ENCODE results near the gene DNAI2. TPM values are rescaled to one million over a fixed set of nuclear protein-coding genes. Genes with fewer than 3 reads are reported as not detected.

Gene DNAI2
- total RNA-seq, 2 donors from 2014 or later = not detected

DNA sequence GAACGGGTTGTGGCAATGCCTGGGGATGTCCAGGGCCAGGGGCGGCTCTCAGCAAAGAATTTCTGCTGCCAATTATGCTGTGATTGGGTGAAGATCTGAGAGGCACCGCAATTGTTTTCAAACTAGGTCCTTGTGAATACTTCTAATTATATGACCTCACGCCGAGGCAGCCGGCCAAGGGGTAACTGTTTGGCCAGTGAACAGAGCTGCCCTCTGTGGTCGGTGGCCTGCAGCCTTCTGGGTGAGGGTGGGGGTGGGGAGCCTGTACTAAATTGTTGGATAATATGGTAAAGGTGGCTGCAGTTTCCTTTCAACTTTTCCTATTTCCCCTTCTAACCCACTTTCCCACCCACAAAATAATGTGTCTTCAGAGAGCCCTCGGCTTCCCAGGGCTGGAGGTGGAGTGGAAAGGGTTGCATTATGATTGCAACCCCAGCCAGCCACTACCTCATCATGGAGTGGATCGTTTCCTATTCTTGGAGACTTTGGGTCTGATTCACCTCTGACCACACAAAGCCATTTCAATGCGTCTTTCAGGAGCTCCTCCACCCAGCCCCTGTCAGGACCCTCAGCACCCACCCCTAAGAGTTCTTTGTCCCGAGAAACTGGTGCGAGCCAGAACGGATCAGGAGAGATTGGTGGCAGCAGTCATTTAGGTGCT, 2.0 kb upstream of the DNAI2 start:
- no peaks in the 10 kb centered on the region for H3K36me3 Mint-ChIP-seq (ENCODE audit: low read depth)
- H3K4me3 Mint-ChIP-seq = no peak overlapping the region
- peaks cover 3% of the 10 kb centered on the region for H3K9me3 Mint-ChIP-seq
- no peak overlapping the region for H3K4me3 ChIP-seq (ENCODE audit: low read length)
- TF ChIP-seq, protein P1, sequence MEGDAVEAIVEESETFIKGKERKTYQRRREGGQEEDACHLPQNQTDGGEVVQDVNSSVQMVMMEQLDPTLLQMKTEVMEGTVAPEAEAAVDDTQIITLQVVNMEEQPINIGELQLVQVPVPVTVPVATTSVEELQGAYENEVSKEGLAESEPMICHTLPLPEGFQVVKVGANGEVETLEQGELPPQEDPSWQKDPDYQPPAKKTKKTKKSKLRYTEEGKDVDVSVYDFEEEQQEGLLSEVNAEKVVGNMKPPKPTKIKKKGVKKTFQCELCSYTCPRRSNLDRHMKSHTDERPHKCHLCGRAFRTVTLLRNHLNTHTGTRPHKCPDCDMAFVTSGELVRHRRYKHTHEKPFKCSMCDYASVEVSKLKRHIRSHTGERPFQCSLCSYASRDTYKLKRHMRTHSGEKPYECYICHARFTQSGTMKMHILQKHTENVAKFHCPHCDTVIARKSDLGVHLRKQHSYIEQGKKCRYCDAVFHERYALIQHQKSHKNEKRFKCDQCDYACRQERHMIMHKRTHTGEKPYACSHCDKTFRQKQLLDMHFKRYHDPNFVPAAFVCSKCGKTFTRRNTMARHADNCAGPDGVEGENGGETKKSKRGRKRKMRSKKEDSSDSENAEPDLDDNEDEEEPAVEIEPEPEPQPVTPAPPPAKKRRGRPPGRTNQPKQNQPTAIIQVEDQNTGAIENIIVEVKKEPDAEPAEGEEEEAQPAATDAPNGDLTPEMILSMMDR (conservative IDR thresholded peaks at IDR 0.05) = no peak
- no peak for DNase-seq
- H3K27ac ChIP-seq (ENCODE audit: low read depth, low read length) = peak overlapping the region; percentile 96
- 65 to 87% methylated on average over 4 to 12 of the region's 13 CpGs for WGBS, 2 experiments (ENCODE audit: insufficient coverage in 1 of 2, insufficient read length in 1 of 2)
- peaks cover 20% of the 10 kb centered on the region for H3K27me3 ChIP-seq (ENCODE audit: control insufficient read depth, insufficient read depth, low read length, poor library complexity, severe bottlenecking)
- no peaks in the 10 kb centered on the region for H3K36me3 ChIP-seq (ENCODE audit: control insufficient read depth, insufficient read depth, low read length)
- H3K9me3 ChIP-seq (ENCODE audit: control insufficient read depth, low read length) = no peaks in the 10 kb centered on the region
- no peak overlapping the region for H3K27ac Mint-ChIP-seq
- H3K9ac ChIP-seq (ENCODE audit: extremely low read depth, low read length, poor library complexity, severe bottlenecking) = no peak overlapping the region
- peaks cover 29% of the 10 kb centered on the region for H3K27me3 Mint-ChIP-seq (ENCODE audit: insufficient read depth)
- no peaks in the 10 kb centered on the region for H3K4me1 ChIP-seq (ENCODE audit: control insufficient read depth, insufficient read depth, low read length)
- H3K4me1 Mint-ChIP-seq = peaks cover 11% of the 10 kb centered on the region

DNA sequence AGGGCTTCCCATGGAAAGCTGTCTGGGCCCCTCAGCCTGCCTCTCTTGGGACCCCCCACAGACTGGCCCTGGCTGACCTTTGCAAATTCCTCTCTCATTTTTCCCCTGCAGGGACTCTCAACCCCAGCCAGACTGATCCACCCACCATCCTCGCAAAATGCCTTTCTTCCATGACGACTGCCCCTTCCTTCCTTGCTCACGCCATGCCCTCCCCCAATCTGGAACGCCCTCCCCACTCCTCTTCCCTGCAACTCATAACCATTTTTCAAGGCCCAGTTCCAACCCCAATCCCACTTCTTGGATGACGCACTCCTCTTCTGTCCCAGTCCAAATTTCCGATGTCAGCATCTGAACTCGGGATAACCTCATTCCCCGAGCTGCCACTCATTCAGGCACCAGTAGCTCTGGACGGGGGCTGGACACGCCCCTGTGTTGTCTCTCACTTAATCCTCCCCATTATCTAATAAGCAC, 1.3 kb upstream of the DNAI2 start:
- Mint-ChIP-seq H3K27ac (no peak overlapping the region), H3K9me3 (no peaks in the 10 kb centered on the region), H3K4me1 (peaks cover 11% of the 10 kb centered on the region), H3K27me3 (ENCODE audit: insufficient read depth) (peaks cover 29% of the 10 kb centered on the region), H3K36me3 (ENCODE audit: low read depth) (no peaks in the 10 kb centered on the region), H3K4me3 (no peak overlapping the region)
- no peak for DNase-seq
- peak overlapping the region; percentile 96 for H3K27ac ChIP-seq (ENCODE audit: low read depth, low read length)
- H3K9me3 ChIP-seq (ENCODE audit: control insufficient read depth, low read length) = no peaks in the 10 kb centered on the region
- TF ChIP-seq, protein P1 (conservative IDR thresholded peaks at IDR 0.05) = no peak
- H3K4me1 ChIP-seq (ENCODE audit: control insufficient read depth, insufficient read depth, low read length) = no peaks in the 10 kb centered on the region
- H3K27me3 ChIP-seq (ENCODE audit: control insufficient read depth, insufficient read depth, low read length, poor library complexity, severe bottlenecking) = peaks cover 20% of the 10 kb centered on the region
- no peak overlapping the region for H3K9ac ChIP-seq (ENCODE audit: extremely low read depth, low read length, poor library complexity, severe bottlenecking)
- 43 to 78% methylated on average over 9 to 10 of the region's 10 CpGs for WGBS, 2 experiments (ENCODE audit: insufficient coverage in 1 of 2, insufficient read length in 1 of 2)
- H3K4me3 ChIP-seq (ENCODE audit: low read length) = no peak overlapping the region
- H3K36me3 ChIP-seq (ENCODE audit: control insufficient read depth, insufficient read depth, low read length) = no peaks in the 10 kb centered on the region

DNA sequence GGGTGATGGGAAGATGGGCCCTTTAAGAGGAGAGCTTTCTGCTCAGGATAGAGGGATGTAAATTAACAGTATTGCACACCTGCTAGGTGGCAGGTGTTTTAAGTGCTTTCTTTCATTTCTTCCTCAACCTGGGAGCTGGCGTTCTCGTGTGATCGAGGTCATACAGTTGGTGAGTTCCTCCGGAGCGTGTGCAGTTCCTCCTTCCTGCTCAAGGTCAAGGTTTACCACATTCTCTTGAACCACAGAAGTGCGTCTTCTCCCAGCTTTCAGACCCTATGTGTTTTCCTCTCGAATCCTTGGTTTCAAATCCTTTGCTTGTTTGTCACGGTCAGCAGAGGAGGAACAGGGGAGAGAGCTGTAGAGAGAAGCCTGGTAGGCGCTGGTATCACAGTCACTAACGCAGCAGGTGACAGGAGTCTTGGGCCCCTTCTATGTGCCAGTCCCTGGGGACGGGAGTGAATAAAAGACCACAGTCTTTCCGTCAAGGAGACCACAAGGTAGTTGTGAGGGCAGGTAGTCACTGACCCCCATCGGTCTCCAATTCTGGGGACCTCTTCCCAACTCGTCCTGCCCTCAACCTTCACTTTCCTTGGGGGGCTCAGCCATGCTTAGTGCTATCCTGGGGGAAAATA, 791 bp downstream of the DNAI2 start:
- Mint-ChIP-seq H3K9me3 (no peaks in the 10 kb centered on the region), H3K4me3 (no peak overlapping the region), H3K27ac (no peak overlapping the region), H3K27me3 (ENCODE audit: insufficient read depth) (peaks cover 29% of the 10 kb centered on the region), H3K36me3 (ENCODE audit: low read depth) (no peaks in the 10 kb centered on the region), H3K4me1 (peaks cover 11% of the 10 kb centered on the region)
- DNase-seq = no peak
- Histone ChIP-seq H3K27me3 (ENCODE audit: control insufficient read depth, insufficient read depth, low read length, poor library complexity, severe bottlenecking) (peaks cover 20% of the 10 kb centered on the region), H3K36me3 (ENCODE audit: control insufficient read depth, insufficient read depth, low read length) (no peaks in the 10 kb centered on the region), H3K9ac (ENCODE audit: extremely low read depth, low read length, poor library complexity, severe bottlenecking) (no peak overlapping the region), H3K4me3 (ENCODE audit: low read length) (no peak overlapping the region), H3K27ac (ENCODE audit: low read depth, low read length) (peak overlapping the region; percentile 50), H3K9me3 (ENCODE audit: control insufficient read depth, low read length) (no peaks in the 10 kb centered on the region), H3K4me1 (ENCODE audit: control insufficient read depth, insufficient read depth, low read length) (no peaks in the 10 kb centered on the region)
- WGBS, 2 experiments (ENCODE audit: insufficient coverage in 1 of 2, insufficient read length in 1 of 2) = 84 to 90% methylated on average over 11 to 14 of the region's 14 CpGs
- TF ChIP-seq, protein P1 (conservative IDR thresholded peaks at IDR 0.05) = no peak
